Endodermal cell (in vitro differentiated cells): ENCODE data around the gene LYZL1. TPM values are rescaled to one million over a fixed set of nuclear protein-coding genes. Genes with fewer than 3 reads are reported as not detected.
"Not testable (repeated sequence)": the region's sequence is repeated elsewhere in the genome, so short reads cannot be mapped to it uniquely, and the experiment has no call there.

Experiments
- DNase-seq: peaks from one replicate; pipeline ENCODE4 v3.0.0-alpha.2; 2017
- H3K27ac ChIP-seq: 2 replicates; pipeline ENCODE4 v1.5.1; 2013; ENCODE audit warnings: mild to moderate bottlenecking, low read depth, low read length, moderate library complexity
- H3K27me3 ChIP-seq: 2 replicates; pipeline ENCODE4 v1.6.1; 2013; ENCODE audit warnings: mild to moderate bottlenecking, low read length, moderate library complexity; ENCODE audit not compliant: insufficient read depth, control insufficient read depth, poor library complexity, severe bottlenecking
- H3K36me3 ChIP-seq: 2 replicates; pipeline ENCODE4 v1.7.0; 2013; ENCODE audit warnings: mild to moderate bottlenecking, low read length, moderate library complexity; ENCODE audit not compliant: control insufficient read depth, insufficient read depth
- H3K4me1 ChIP-seq: one replicate; pipeline ENCODE4 v1.7.0; 2013; ENCODE audit warnings: low read length; ENCODE audit not compliant: control insufficient read depth, insufficient read depth
- H3K4me3 ChIP-seq: 2 replicates; pipeline ENCODE4 v1.5.1; 2013; ENCODE audit warnings: mild to moderate bottlenecking, low read length, moderate library complexity
- H3K9ac ChIP-seq: 2 replicates; pipeline ENCODE4 v1.6.1; 2013; ENCODE audit warnings: mild to moderate bottlenecking, low read length, moderate library complexity; ENCODE audit not compliant: poor library complexity, severe bottlenecking; ENCODE audit errors: extremely low read depth
- H3K9me3 ChIP-seq: 2 replicates; pipeline ENCODE4 v1.6.1; 2013; ENCODE audit warnings: mild to moderate bottlenecking, low read length, moderate library complexity; ENCODE audit not compliant: control insufficient read depth
- H3K27ac Mint-ChIP-seq: 2 replicates; pipeline ENCODE4 v1.8.0; 2020; ENCODE audit warnings: mixed read lengths
- H3K27me3 Mint-ChIP-seq: 2 replicates; pipeline ENCODE4 v1.8.0; 2021; ENCODE audit warnings: mild to moderate bottlenecking, mixed read lengths; ENCODE audit not compliant: insufficient read depth
- H3K36me3 Mint-ChIP-seq: 2 replicates; pipeline ENCODE4 v1.8.0; 2020; ENCODE audit warnings: low read depth, mixed read lengths
- H3K4me1 Mint-ChIP-seq: 2 replicates; pipeline ENCODE4 v1.8.0; 2020; ENCODE audit warnings: mixed read lengths
- H3K4me3 Mint-ChIP-seq: 2 replicates; pipeline ENCODE4 v1.8.0; 2020; ENCODE audit warnings: mild to moderate bottlenecking, moderate library complexity, mixed read lengths
- H3K9me3 Mint-ChIP-seq: 2 replicates; pipeline ENCODE4 v1.8.0; 2020; ENCODE audit warnings: mild to moderate bottlenecking, mixed read lengths
- CTCF ChIP-seq: fragments of 200-600 bp; sonication (generic); conservative IDR thresholded peaks from 2 replicates; pipeline ENCODE4 v1.5.0; 2021; ENCODE audit warnings: antibody characterized with exemption, mild to moderate bottlenecking
- WGBS, 2 experiments: methylation state at CpG; one replicate each; pipeline versions ENCODE4 v1.1.5 to v1.1.7; 2013; ENCODE audit warnings: missing lambda C conversion rate in 2 of 2, mixed read lengths in 1 of 2; ENCODE audit not compliant: insufficient coverage in 1 of 2, insufficient read length in 1 of 2; 5-methylcytosine and 5-hydroxymethylcytosine counted together
- total RNA-seq, 2 donors: library from RNA; stranded (reverse); fragmentation: NEBNext Ultra II Directional in 1 of 2; extraction: Animal tissue kit (Norgen Biotek cat#: 25700) in 1 of 2; gene quantifications; 2 replicates in 1 of 2; 3 replicates in 1 of 2; pipeline ENCODE4 v1.2.1, GENCODE V29; 2021

Gene LYZL1
- total RNA-seq, 2 donors from 2014 or later: not detected

GRCh38 chr10:29285624-29286051, 3.2 kb upstream of the LYZL1 start:
- no peak overlapping the region for H3K27ac Mint-ChIP-seq
- DNase-seq: no peak
- H3K4me1 Mint-ChIP-seq: no peaks in the 10 kb centered on the region
- no peaks in the 10 kb centered on the region for H3K27me3 Mint-ChIP-seq
- H3K27ac ChIP-seq: no peak overlapping the region
- no peaks in the 10 kb centered on the region for H3K36me3 Mint-ChIP-seq
- no peak overlapping the region for H3K4me3 ChIP-seq
- H3K36me3 ChIP-seq: no peaks in the 10 kb centered on the region
- no peak overlapping the region for H3K9ac ChIP-seq
- peaks cover 11% of the 10 kb centered on the region for H3K9me3 Mint-ChIP-seq
- no peaks in the 10 kb centered on the region for H3K4me1 ChIP-seq
- H3K27me3 ChIP-seq: no peaks in the 10 kb centered on the region
- no peaks in the 10 kb centered on the region for H3K9me3 ChIP-seq
- 93 to 100% methylated on average over 3 to 4 of the region's 4 CpGs for WGBS, 2 experiments
- no peak overlapping the region for H3K4me3 Mint-ChIP-seq
- no peak for TF ChIP-seq CTCF

- Mint-ChIP-seq H3K36me3 (no peaks in the 10 kb centered on the region), H3K4me1 (no peaks in the 10 kb centered on the region), H3K27ac (no peak overlapping the region), H3K4me3 (no peak overlapping the region), H3K27me3 (no peaks in the 10 kb centered on the region), H3K9me3 (peaks cover 11% of the 10 kb centered on the region)
- Histone ChIP-seq H3K36me3 (no peaks in the 10 kb centered on the region), H3K4me3 (no peak overlapping the region), H3K9me3 (no peaks in the 10 kb centered on the region), H3K9ac (no peak overlapping the region), H3K27me3 (no peaks in the 10 kb centered on the region), H3K4me1 (no peaks in the 10 kb centered on the region), H3K27ac (no peak overlapping the region)
- TF ChIP-seq CTCF: no peak
- WGBS, 2 experiments: 94% methylated on average over 3 of the region's 4 CpGs; no CpG with 5 or more reads in 1 of the 2 experiments
- no peak for DNase-seq
Observed at GRCh38 chr10:29287635-29288034, 1.2 kb upstream of the LYZL1 start.

- not testable (repeated sequence) for H3K4me1 Mint-ChIP-seq, H3K27me3 Mint-ChIP-seq, H3K27ac Mint-ChIP-seq, H3K4me1 ChIP-seq, H3K27me3 ChIP-seq, H3K4me3 ChIP-seq, H3K36me3 ChIP-seq, H3K36me3 Mint-ChIP-seq, H3K4me3 Mint-ChIP-seq, H3K27ac ChIP-seq, H3K9ac ChIP-seq, DNase-seq
- 82 to 100% methylated on average over 1 to 4 of the region's 10 CpGs for WGBS, 2 experiments
- H3K9me3 Mint-ChIP-seq: peaks cover 32% of the 10 kb centered on the region
- peaks cover 17% of the 10 kb centered on the region for H3K9me3 ChIP-seq
Observed at GRCh38 chr10:29291561-29291960, 2.7 kb downstream of the LYZL1 start.

GRCh38 chr10:29292406-29292805, 3.5 kb downstream of the LYZL1 start:
- H3K4me3 Mint-ChIP-seq, H3K4me1 ChIP-seq, H3K27ac ChIP-seq, H3K4me1 Mint-ChIP-seq, H3K27ac Mint-ChIP-seq, DNase-seq, H3K36me3 ChIP-seq, H3K9ac ChIP-seq, H3K36me3 Mint-ChIP-seq, H3K4me3 ChIP-seq, H3K27me3 Mint-ChIP-seq, H3K27me3 ChIP-seq: not testable (repeated sequence)
- H3K9me3 Mint-ChIP-seq: peaks cover 38% of the 10 kb centered on the region
- peaks cover 26% of the 10 kb centered on the region for H3K9me3 ChIP-seq
- 93 to 95% methylated on average over 6 to 13 of the region's 13 CpGs for WGBS, 2 experiments
